Uterus (tissue), 4 donors: ENCODE results near the gene SDK2. TPM values are rescaled to one million over a fixed set of nuclear protein-coding genes. Genes with fewer than 3 reads are reported as not detected.
"Not testable (repeated sequence)": the region's sequence is repeated elsewhere in the genome, so short reads cannot be mapped to it uniquely, and the experiment has no call there.

Experiments
- DNase-seq, 2 donors: peaks; one replicate each; pipeline ENCODE4 v3.0.0-alpha.2; 2019 to 2020
- H3K27ac ChIP-seq, 2 donors: fragments of 200-600 bp; sonication (generic); 1 replicate in 1 of 2; 2 replicates in 1 of 2; pipeline ENCODE4 v1.5.1; 2016 to 2018
- H3K27me3 ChIP-seq, 2 donors: fragments of 200-600 bp; sonication (generic); one replicate each; pipeline ENCODE4 v1.5.1; 2018 to 2019; ENCODE audit warnings: control low read depth in 1 of 2
- H3K36me3 ChIP-seq, 2 donors: fragments of 200-600 bp; sonication (generic); one replicate each; pipeline ENCODE4 v1.5.1; 2019; ENCODE audit warnings: control low read depth in 1 of 2
- H3K4me1 ChIP-seq, 2 donors: fragments of 200-600 bp; sonication (generic); one replicate each; pipeline ENCODE4 v1.5.1; 2018 to 2019; ENCODE audit warnings: control low read depth in 1 of 2
- H3K4me3 ChIP-seq, 2 donors: fragments of 200-600 bp; sonication (generic); 1 replicate in 1 of 2; 2 replicates in 1 of 2; pipeline ENCODE4 v1.5.1; 2018 to 2019; ENCODE audit warnings: mild to moderate bottlenecking in 1 of 2
- H3K9me3 ChIP-seq, 2 donors: fragments of 200-600 bp; sonication (generic); one replicate each; pipeline ENCODE4 v1.5.1; 2019; ENCODE audit warnings: control low read depth in 1 of 2
- CTCF ChIP-seq, 4 experiments: fragments of 200-600 bp in 2 of 4; fragments of 450-650 bp in 2 of 4; sonication (generic) in 2 of 4; IDR thresholded peaks; one replicate each; pipeline ENCODE4 v1.5.1; 2016 to 2019; ENCODE audit warnings: antibody characterized with exemption in 4 of 4, mild to moderate bottlenecking in 2 of 4, moderate library complexity in 1 of 4
- POLR2A ChIP-seq, 2 donors: fragments of 450-650 bp; IDR thresholded peaks; one replicate each; pipeline ENCODE4 v1.6.1; 2016; ENCODE audit warnings: antibody characterized with exemption in 2 of 2, mild to moderate bottlenecking in 1 of 2, moderate library complexity in 1 of 2
- intact Hi-C: fragments of 100-400 bp; cut with DNase I; formaldehyde crosslinking; loops from one replicate; pipeline ENCODE4 v1.15.1; 2023; ENCODE audit warnings: low total_unique reads
- total RNA-seq, 4 donors: library from RNA; depleted of rRNA in 3 of 4; stranded (reverse); fragments of >200 nt in 3 of 4; gene quantifications; one replicate each; pipeline versions ENCODE4 v1.1.0 to v1.2.4, GENCODE V29; 2014 to 2023
- donor health status: DM: yes; HTN: yes; CAD: no.

Gene SDK2
- total RNA-seq, 4 donors from 2014 or later, result 1.1 to 5.0 TPM; not detected in 2

GRCh38 chr17:73478334-73478733, 165.9 kb downstream of the SDK2 start:
- intact Hi-C loops, result no loop called here
- Histone ChIP-seq H3K9me3 (no peaks in the 10 kb centered on the region), H3K36me3 (no peaks in the 10 kb centered on the region), H3K27ac (no peak overlapping the region), H3K27me3 (peaks cover 0 to 6% of the 10 kb centered on the region in 2 donors), H3K4me3 (no peak overlapping the region), H3K4me1 (no peaks in the 10 kb centered on the region)
- TF ChIP-seq CTCF (IDR thresholded peaks at IDR 0.05) (no peak), POLR2A (IDR thresholded peaks at IDR 0.05) (no peak)
- no peak for DNase-seq

- TF ChIP-seq POLR2A (IDR thresholded peaks at IDR 0.05), result no peak
- Histone ChIP-seq H3K36me3 (no peaks in the 10 kb centered on the region), H3K9me3 (no peaks in the 10 kb centered on the region), H3K27me3 (peaks cover 0 to 6% of the 10 kb centered on the region in 2 donors), H3K4me1 (no peaks in the 10 kb centered on the region), H3K4me3 (no peak overlapping the region), H3K27ac (no peak overlapping the region)
- DNase-seq, result no peak
- intact Hi-C loops, result no loop called here
Measured at GRCh38 chr17:73476890-73477350, 167.3 kb downstream of the SDK2 start.

GRCh38 chr17:73474370-73474988, 169.8 kb downstream of the SDK2 start:
- peak; percentile 25 to 26 for DNase-seq
- Histone ChIP-seq H3K27me3 (peaks cover 0 to 6% of the 10 kb centered on the region in 2 donors), H3K36me3 (no peaks in the 10 kb centered on the region), H3K27ac (no peak overlapping the region), H3K9me3 (no peaks in the 10 kb centered on the region), H3K4me1 (no peaks in the 10 kb centered on the region), H3K4me3 (no peak overlapping the region)
- intact Hi-C loops, result no loop called here
- TF ChIP-seq POLR2A (IDR thresholded peaks at IDR 0.05) (no peak), CTCF (IDR thresholded peaks at IDR 0.05) (no peak)

- H3K4me1 ChIP-seq, H3K9me3 ChIP-seq, H3K36me3 ChIP-seq, H3K27ac ChIP-seq, intact Hi-C loops, H3K27me3 ChIP-seq, H3K4me3 ChIP-seq, DNase-seq: not testable (repeated sequence)
Measured at GRCh38 chr17:73472715-73473114, 171.5 kb downstream of the SDK2 start.

- no peak for DNase-seq
- H3K27ac ChIP-seq, result no peak overlapping the region
- H3K9me3 ChIP-seq, result no peaks in the 10 kb centered on the region
- H3K4me3 ChIP-seq, result no peak overlapping the region
- H3K36me3 ChIP-seq, result no peaks in the 10 kb centered on the region
- intact Hi-C loops, result no loop called here
- H3K4me1 ChIP-seq, result no peaks in the 10 kb centered on the region
- peaks cover 0 to 4% of the 10 kb centered on the region in 2 donors for H3K27me3 ChIP-seq
- TF ChIP-seq POLR2A (IDR thresholded peaks at IDR 0.05) (no peak), CTCF (IDR thresholded peaks at IDR 0.05) (no peak)
Measured at GRCh38 chr17:73471924-73472323, 172.3 kb downstream of the SDK2 start.

GRCh38 chr17:73470316-73470826, 173.9 kb downstream of the SDK2 start:
- no peak for DNase-seq
- H3K9me3 ChIP-seq, result no peaks in the 10 kb centered on the region
- intact Hi-C loops, result no loop called here
- H3K27me3 ChIP-seq, result no peaks in the 10 kb centered on the region
- no peaks in the 10 kb centered on the region for H3K36me3 ChIP-seq
- TF ChIP-seq CTCF (IDR thresholded peaks at IDR 0.05) (no peak), POLR2A (IDR thresholded peaks at IDR 0.05) (no peak)
- no peaks in the 10 kb centered on the region for H3K4me1 ChIP-seq
- no peak overlapping the region for H3K4me3 ChIP-seq
- no peak overlapping the region for H3K27ac ChIP-seq
